GM18498 (cell line): ENCODE measurements around the gene RTP4.

ENCODE experiments used
- ATAC-seq: cut with Tn5 transposase; IDR thresholded peaks from one replicate; pipeline ENCODE4 v1.9.1; 2021; ENCODE audit warnings: mild to moderate bottlenecking, moderate library complexity; ENCODE audit not compliant: unreplicated experiment

RTP4 gene

GRCh38 chr3:187368251-187369088, at the start of gene RTP4:
Gene RTP4, plus strand, starts transcription at chr3:187368385. Its CDS starts 57 bp downstream, at chr3:187368442.
- peak; percentile 94 for ATAC-seq

- ATAC-seq = no peak
Observed at GRCh38 chr3:187318819-187319616, 49.2 kb upstream of the RTP4 start.

GRCh38 chr3:187319699-187320302, 48.4 kb upstream of the RTP4 start:
- ATAC-seq = peak; percentile 89

- ATAC-seq = no peak
Observed at GRCh38 chr3:187321766-187322165, 46.4 kb upstream of the RTP4 start.

DNA sequence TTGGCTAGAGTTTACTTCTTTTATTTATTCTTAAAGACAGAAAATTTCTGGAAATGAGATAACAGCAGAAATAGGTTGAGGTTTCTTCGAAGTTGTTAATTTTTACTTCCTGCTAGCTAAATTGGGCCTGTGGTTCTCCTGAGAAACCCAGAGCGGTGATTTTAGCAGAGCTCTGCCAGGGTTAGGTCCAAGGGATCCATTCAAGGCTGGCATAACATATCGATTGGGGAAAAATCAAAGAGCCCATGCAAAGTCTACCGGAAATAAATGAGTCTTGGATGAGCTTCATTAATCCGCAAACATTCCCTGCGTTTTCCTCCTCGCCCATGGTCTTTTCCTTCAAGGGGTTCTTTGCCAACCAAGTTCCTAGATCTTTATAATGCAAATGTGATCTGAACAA, 45.9 kb upstream of the RTP4 start:
- no peak for ATAC-seq

GRCh38 chr3:187323091-187323490, 45.1 kb upstream of the RTP4 start:
- no peak for ATAC-seq

GRCh38 chr3:187325632-187326031, 42.6 kb upstream of the RTP4 start:
- no peak for ATAC-seq

DNA sequence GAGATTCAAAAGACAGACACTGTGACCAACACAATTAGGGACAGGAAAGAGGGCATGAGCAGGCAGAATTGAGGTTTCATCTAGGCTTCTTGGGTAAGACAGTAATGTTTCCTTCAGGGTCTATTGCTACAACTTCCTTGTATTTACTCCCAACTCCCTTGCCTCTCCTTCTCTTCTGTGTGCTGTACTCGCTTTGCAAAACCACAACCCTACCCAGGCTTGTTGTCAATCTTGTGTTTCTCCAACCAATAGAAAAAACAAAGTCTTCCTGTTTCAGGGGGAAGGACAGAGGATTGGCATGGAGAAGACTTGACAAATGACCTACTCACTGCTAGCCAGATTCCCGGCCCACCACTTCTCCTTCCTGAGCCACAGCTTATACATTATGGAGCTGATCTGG, 40.3 kb upstream of the RTP4 start:
- no peak for ATAC-seq

DNA sequence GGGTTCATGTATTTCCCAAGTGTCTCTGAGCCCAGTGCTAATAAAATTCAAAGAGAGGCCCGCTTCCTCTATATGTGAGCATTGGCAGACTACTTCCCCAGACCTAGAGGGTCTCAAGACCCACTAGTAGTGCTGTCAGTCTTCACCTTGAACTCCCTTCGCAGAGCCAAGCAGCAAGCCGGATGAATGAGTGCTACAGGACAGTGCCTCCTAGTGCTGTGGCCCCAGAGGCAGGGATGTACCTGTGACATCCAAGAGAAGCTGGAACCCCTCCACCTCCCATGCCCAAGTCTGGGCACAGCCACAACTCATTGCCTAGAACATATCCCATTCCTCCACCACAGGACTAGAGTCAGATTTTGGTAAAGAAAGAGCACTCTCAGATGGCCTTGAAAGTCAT, 39.5 kb upstream of the RTP4 start:
- ATAC-seq = no peak

DNA sequence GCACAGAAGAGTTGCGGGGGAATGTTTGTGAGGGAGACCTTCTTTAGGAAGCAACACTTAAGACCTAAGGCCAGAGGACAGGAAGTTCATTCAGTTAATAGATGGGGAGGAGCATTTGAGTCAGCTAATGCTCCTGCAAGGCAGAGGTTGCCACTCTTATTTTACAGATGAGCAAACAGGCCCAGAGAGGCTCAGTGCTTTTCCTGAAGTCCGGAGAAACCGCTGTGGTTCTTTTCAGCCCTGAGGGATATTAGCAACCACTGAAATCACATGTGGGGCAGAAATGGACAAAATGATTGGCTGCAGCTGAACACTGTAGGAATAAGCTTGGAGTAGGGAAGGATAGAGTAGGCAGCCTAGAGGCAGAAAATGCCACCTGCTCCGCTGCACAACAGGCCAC, 33.3 kb upstream of the RTP4 start:
- ATAC-seq = no peak

DNA sequence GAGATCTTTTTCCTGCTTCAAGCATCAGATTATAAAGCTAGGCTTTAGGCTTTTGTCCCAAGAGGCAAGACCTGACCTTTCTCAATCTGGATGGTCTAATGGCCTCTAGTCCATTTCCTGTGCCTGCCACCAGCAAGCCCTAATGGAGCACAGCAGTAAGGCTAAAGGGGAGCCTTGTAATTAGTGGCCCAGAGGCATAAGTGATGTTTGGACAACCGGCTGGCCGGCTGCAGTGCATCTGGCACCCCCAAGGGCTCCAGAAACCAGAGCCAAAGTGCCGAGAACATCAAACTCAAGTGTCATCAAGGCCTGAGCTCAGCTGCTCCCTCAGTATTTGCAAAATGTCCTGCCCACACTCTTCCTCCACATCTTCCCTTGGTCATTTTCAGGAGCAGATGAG, 31.9 kb upstream of the RTP4 start:
- no peak for ATAC-seq

- no peak for ATAC-seq
Observed at GRCh38 chr3:187340578-187340977, 27.6 kb upstream of the RTP4 start.

GRCh38 chr3:187342255-187342654, 25.9 kb upstream of the RTP4 start:
- ATAC-seq = no peak

GRCh38 chr3:187343670-187344069, 24.5 kb upstream of the RTP4 start:
- ATAC-seq = no peak

DNA sequence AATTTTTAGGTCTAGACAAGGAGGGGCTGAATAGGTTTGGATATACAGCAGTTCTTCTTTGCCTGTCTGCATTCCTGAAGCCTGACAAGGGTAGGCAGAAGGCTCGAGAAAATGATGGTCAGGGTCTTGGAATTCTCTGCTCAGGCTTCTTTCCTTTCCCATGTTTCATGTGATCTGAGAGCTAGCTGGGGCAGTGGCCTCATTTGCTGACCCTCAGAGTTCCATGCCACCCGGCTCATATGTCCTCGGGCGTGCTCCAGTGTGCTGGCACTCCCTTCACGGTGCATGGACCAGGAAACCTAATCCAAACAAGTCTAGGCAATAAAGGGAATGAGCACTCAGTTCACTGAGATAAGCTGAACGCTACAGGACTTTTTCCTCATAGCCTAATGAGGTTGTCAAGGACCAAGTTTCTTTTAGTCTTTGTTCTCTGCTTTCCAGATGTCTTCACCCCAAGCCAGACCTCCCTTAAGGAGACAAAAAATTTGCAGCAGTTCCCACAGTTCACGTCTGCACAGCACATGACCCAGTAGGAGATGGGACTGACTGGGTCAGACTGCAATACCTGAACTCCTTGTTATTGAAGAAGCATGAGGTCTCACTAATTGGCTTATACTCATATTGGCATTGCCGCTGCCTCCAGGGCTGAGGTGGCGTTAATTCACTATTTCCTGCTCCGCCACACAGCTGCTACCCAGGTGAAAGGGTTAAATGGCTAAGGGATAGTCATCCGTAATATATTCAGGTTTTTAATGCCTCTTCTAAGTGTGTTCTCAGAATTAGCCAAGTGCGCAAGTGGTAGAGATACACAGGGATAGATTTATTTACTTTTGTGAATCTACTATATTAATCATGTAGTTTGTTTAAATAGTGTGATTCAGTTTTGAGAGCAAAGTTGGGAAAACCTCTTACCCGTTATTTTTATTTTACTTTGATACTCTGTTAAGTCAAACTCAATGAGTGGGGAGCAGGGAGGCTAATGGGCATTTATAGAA, 15.3 kb upstream of the RTP4 start:
- ATAC-seq = no peak

GRCh38 chr3:187358068-187358467, 10.1 kb upstream of the RTP4 start:
- no peak for ATAC-seq

DNA sequence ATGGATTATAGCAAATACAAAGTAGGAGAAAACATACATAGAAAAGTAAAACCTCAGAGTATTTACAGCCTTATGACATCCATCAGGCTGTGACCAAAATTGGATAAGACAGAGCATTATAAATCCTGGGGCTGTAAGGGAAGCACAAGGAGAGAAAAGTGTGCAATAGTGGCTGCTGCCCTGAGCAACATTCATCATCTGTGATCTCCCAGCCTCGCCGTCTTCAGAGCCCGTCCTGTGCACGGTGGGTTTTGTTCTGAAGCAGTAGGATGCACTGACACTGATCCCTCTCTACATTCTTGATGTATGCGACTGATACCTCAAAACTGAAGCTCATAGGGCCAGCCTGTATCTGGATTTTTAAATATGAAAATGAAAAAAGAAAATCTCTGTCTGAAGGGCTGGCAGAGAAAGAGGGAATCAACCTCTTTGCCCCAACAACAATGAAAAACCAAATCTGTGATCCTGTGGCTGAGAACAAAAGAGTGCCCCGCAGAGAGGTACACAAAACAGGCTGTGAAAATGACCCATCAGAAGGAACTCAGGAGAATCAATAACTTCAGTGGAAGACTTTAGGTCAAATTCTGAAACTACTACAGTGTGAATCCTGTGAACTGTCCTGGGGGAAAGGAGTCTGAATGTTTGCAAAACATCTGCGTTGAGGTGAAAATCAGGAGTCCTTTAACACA, 8.2 kb upstream of the RTP4 start:
- ATAC-seq = no peak

GRCh38 chr3:187360596-187360995, 7.6 kb upstream of the RTP4 start:
- no peak for ATAC-seq

- ATAC-seq = peak; percentile 77
Observed at GRCh38 chr3:187361835-187362234, 6.3 kb upstream of the RTP4 start.

DNA sequence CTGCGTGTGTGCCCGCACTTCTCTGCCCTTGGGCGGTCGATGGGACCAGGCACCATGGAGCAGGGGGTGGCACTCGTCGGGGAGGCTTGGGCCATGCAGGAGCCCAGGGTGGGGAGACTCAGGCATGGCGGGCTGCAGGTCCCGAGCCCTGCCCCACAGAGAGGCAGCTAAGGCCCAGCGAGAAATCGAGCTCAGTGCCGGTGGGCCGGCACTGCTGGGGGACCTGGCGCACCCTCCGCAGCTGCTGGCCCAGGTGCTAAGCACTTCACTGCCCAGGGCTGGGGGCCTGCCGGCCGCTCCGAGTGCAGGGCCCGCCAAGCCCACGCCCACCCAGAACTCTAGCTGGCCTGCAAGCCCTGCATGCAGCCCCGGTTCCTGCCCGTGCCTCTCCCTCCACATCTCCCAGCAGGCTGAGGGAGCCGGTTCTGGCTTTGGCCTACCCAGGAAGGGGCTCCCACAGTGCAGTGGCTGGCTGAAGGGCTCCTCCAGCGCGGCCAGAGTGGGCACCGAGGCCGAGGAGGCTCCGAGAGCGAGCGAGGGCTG, 553 bp upstream of the RTP4 start:
- peak; percentile 7 for ATAC-seq
